WI38 (cell line): ENCODE results near the gene SLC7A5.
"Not testable (repeated sequence)": the region's sequence is repeated elsewhere in the genome, so short reads cannot be mapped to it uniquely, and the experiment has no call there.

ENCODE experiments used
- H3K4me3 ChIP-seq: 2 replicates; pipeline ENCODE4 v1.5.1; 2011; ENCODE audit warnings: low read depth, mild to moderate bottlenecking, control low read depth, low read length
- TF ChIP-seq, protein P1 (sequence below): IDR thresholded peaks from 2 replicates; pipeline ENCODE4 v1.5.1; 2012; ENCODE audit warnings: low read depth, mild to moderate bottlenecking, control low read depth, low read length

Gene SLC7A5

DNA sequence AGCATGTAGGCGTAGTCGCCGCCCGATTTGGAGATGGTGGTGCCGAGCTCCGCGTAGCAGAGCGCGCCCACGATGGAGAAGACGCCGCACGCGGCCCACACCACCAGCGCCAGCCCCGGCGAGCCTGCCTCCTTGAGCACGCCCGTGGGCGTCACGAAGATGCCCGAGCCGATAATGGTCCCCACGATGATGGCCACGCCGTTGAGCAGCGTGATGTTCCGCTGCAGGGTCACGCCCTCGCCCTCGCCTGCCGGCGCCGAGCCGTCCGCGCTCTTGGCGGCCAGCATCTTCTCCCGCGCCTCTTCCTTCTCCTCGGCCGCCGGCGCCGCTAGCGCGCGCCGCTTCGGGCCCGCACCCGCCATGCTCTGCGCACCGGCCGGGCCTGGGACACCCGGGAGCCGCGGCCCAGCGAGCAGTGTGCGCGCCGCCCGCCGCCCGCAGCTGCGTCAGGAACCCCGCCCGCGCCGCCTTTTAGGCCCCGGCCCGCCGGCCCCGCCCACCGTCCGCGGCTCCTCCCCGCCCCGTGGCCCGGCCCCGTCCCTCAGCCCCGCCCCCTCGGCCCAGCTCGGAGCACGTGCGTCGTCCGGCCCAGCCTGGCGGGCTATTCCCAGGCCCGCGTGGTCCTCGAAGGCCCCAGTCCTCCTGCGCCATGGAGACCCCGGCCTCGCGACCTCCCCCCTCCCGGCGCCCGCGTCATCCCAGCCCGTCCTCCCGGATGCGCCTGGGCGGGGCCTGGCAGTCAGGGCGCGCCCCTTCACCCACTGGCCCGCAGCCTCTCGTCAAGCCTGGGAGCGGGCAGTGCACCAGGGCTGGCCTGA is at the start of gene SLC7A5:
Gene SLC7A5, minus strand, starts transcription at position 447 of the 818 bp plus-strand sequence. Its CDS starts 85 bp downstream, at position 362.
- peak within 1 kb of the TSS; percentile 73 for H3K4me3 ChIP-seq

DNA sequence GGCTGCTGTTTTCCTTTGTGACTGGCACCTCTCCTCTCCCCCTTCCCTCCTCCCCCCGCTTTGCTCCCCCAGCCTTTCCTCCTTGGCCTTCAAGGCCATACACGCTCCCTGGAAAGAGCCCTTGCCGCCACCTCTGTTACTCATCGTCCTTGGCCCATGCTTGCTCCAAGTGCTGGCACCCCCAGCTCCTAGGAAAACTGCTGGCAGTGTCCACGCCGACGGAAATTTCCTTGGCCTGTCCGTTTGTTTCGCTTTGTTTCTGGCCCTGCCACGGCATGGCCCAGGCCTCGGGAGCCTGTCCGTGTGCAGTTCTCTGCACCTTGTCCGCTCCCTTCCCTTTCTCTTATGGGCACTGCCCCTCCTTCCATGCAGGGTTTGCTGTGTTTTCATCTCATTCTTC is 49.0 kb upstream of the SLC7A5 start:
- no peak overlapping the region for H3K4me3 ChIP-seq
- TF ChIP-seq, protein P1, sequence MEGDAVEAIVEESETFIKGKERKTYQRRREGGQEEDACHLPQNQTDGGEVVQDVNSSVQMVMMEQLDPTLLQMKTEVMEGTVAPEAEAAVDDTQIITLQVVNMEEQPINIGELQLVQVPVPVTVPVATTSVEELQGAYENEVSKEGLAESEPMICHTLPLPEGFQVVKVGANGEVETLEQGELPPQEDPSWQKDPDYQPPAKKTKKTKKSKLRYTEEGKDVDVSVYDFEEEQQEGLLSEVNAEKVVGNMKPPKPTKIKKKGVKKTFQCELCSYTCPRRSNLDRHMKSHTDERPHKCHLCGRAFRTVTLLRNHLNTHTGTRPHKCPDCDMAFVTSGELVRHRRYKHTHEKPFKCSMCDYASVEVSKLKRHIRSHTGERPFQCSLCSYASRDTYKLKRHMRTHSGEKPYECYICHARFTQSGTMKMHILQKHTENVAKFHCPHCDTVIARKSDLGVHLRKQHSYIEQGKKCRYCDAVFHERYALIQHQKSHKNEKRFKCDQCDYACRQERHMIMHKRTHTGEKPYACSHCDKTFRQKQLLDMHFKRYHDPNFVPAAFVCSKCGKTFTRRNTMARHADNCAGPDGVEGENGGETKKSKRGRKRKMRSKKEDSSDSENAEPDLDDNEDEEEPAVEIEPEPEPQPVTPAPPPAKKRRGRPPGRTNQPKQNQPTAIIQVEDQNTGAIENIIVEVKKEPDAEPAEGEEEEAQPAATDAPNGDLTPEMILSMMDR: no peak

DNA sequence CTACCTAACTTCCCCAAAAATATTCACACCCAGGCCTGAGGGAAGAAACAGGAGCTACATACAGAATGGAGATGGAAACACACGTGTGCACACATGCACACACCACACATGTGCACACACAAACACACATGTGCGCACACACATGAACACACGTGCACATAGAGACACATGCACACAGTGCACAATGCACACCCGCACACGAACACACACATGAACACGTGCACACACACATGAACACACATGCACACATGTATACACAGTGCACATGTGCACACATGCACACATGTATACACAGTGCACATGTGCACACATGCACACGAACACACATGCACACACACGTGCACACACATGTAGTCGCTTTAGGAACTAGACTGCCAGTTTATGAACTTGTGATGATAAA is 48.2 kb upstream of the SLC7A5 start:
- TF ChIP-seq, protein P1: no peak
- H3K4me3 ChIP-seq: no peak overlapping the region

DNA sequence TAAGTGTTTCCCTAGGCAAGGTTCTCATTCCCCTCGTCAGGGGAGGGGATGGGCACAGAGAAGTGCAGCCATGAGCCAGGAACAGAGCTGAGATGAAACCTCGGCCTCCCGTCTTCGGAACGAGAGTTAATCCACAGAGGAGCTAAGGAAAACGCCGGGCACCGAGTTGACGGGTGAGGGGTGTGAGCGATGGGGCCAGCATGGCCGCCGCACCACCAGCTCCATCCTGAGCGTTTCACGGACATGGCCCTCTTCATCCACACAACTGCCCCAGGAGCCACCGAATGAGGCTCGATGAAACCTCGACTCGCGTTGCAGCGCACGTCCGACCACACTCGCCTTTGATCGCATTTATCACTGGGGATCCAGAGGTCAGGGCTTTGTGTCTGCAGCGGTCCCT is 45.5 kb upstream of the SLC7A5 start:
- TF ChIP-seq, protein P1: no peak
- H3K4me3 ChIP-seq: no peak overlapping the region

DNA sequence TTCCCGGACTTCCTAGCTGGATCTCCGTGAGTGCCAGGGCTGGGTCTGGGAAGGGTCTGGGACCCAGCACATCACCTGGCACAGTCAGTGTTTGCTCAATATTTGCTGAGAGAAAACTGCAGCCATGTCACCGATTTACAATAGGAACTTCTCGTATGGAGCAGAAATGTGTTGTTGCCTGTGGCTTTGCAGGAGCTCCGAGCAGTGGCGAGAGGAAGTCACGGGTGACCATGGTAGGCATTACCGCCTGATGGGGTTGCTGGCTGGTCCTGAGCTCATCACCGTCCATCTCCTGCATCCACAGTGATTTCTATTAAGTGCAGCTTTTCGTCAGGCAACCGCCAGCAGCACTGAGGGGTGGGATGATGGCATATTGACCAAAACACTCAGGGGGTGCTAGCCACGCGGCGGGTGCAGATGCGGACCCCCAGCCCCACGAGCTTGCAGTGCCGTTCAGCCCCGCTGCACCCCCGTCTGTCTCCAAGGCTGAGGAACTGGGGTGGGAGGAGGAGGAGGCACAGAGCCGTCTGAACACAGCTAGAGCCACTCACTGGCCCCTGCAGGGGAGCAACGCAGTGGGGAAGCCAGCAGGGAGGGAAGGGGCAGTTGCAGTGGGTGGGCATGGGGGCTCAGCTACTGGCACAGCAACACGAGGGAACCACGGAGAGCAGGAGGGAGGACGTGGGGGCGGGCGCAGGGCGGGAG is 44.9 kb upstream of the SLC7A5 start:
- not testable (repeated sequence) for H3K4me3 ChIP-seq

DNA sequence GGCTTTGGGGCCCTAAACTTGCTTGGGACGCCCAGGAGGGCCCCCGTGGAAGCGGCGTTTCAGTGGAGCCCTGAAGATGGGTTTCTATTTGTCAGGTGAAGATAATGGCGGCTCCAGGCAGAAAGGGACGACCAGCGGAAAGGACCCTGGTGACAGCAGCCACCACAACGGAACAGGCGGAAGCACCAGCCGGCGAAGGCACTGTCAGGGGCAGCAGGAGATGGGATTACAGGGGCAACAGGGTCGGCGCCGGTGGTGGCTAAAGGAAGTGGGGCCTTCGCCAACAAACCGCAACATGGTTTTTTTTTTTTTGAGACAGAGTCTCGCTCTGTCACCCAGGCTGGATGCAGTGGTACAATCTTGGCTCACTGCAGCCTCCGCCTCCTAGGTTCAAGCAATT is 43.4 kb upstream of the SLC7A5 start:
- H3K4me3 ChIP-seq: not testable (repeated sequence)

DNA sequence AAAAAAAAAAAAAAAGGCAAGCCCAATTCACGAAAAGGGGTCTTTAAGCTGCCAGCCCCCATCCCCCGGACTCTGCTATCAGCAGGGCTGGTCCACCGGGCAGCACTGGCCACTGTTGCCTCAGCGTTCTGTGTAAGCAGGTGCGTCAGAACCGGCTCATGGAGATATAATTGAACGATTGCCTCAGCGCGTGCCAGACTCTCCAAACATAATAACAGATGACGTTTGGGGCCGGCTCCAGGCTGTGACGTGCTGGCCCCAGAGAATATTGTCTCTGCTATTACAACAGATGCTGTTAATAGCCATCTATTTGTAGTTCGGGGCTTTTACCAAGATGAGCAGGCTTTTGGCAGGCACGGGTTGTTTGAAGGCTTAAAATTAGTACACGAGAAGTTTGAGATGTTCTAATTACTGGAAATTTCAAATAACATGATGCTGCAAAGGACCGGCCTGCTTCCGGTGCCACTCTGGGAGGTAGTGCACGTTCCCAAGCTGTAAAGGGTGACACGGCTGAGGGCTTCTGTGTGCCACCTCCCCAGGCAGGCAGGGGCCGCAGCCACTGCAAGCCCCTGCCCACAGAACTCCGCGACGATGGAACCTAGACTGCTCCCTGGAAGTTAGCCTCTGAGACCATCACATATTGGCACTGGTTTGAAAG is 41.9 kb upstream of the SLC7A5 start:
- H3K4me3 ChIP-seq: not testable (repeated sequence)

DNA sequence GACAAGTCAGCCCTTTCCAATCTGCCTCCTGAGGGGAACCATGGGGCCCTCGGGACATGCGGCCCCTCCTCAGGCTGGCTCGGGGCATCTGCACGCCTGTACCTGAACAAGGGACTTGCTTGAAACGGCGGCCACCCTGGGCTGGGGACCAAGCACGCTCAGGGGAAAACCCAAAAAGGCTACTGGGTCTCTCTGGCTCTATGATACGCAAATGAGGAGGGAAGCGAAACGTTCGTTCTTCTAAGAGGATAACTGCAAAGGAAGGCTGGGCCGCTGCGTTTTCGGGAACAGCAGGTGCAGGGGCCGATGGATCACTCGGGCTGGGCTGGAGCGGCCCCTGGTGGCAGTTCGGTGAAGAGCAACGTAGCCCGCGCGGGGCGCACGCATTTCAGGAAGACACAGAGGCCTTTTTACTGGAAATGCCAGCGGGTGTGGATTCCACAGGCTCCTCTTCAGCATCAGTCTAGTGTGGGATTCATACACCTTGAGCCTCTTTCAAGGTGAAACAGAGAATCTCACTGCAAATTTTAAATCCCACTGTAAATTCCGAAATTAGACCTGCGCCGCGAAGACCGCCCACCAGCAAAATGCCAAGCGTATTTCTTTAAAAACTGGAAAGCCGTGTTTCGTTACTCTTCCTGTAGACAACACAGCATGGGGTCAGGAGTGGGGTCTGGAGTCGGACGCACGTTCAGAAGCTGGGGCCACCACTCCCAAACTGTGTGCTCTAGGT is 40.1 kb upstream of the SLC7A5 start:
- H3K4me3 ChIP-seq: not testable (repeated sequence)
- TF ChIP-seq, protein P1: peak; percentile 88

DNA sequence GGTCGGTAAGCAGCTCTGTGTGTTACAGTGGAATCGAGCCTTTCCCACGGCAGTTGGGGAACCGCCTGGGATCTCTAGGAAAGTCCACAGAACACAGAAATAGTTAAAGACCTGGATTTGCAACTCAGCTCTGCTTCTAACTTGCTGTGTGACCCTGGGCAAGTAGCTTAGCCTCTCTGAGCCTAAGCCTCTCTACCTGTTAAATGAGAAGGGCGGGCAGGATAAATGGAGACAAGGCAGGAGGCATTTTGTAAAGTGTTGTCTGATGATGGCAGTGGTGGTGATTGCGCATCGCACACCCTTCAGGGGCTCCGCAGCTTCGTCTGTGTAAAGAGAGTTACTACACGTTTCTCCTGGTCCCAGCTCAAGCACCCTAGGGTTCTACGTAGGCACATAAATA is 38.8 kb upstream of the SLC7A5 start:
- not testable (repeated sequence) for H3K4me3 ChIP-seq

DNA sequence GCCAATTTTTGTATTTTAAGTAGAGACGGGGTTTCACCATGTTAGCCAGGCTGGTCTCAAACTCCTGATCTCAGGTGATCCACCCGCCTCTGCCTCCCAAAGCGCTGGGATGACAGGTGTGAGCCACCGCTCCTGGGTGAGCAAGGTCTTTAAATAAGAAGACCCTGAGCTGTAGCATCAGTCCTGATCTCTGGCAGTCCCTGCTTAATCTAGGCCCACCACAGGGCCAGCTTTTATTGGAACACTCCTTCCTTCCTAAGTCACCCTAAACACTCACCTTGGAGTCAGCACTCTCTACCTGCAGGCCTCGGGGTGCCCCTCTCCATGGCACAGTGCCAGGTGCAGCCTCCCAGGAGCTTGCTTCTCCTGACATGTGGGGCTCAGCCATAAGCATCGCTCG is 36.2 kb upstream of the SLC7A5 start:
- H3K4me3 ChIP-seq: not testable (repeated sequence)

DNA sequence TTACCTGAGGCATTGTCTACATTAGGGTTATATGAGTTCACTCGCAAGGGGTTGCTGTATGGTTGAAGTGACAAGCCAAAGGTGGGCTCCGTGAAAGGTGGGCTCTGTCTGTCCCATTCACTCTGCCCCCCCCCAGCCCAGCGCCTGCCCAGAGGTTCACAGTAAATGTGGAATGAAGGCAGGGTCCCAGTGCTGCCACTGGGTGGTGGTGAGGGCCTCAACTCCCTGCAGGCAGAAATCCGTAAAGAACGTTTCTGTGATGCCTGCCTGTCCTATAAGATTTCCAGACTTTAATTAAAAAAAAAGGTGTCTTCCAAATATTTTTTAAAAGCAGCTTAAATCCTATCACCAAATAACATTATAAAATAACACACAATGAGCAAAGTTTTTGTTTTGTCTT is 35.7 kb upstream of the SLC7A5 start:
- not testable (repeated sequence) for H3K4me3 ChIP-seq

DNA sequence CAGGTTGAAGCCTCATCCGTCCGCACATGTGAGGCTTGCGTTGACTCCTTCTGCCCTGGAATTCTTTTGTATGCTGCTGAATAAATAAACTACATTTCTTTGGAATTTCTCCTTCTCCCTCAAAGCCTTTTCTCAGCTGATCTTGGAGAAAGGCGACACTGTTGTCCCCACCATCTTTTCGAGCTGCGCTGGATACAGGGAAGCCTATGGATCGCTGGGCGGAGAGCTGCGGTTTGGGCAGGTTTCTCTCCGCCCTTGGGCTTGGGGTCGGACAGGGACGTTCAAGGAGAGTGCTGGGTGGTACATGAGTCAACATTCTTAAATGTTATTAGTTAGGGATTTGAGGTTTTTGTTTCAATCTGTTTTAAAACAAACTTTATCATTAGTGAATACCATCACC is 31.2 kb upstream of the SLC7A5 start:
- not testable (repeated sequence) for H3K4me3 ChIP-seq
